ENCODE results near the gene ALDH1L1.

ALDH1L1 gene

DNA sequence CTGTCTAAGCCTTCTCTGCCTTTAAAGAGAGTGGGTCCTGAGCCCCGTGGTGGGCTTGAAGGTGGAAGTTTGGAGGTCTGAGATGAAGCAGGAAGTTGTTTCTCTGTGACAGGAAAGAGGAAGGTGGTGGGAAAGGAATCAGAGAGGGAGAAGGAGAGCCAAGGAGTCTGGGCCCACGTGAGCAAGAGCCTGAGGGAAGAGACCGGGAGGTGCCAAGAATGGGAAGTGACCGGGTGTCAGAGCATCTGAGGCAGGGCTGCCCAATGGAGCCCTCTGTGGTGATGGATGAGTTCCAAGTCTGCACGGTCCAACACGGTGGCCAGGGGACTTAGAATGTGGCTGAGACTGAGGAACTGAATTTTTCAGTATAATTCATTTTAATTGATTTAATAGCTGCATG, 24.6 kb downstream of the ALDH1L1 start:
- H3K4me3 Mint-ChIP-seq = no peak overlapping the region

DNA sequence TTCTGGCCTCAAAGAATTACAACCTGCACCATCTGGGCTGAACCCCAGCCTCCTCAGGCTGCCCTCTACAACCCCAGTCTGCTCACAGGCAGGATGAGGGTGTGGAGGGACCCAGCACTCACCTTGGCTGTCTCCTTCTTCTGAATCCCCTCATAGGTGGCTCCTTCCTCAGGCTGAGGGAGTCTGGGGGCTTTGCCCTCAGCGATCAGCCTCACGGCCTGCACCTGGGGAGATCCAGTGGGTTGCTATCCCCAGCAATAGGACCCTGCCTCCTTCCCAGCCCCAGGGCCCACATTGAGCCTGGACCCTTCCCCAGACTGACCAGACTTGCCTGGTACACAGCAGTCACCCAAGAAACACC, 25.1 kb downstream of the ALDH1L1 start:
- Mint-ChIP-seq H3K27me3 (ENCODE audit: low read depth) (peaks cover 13% of the 10 kb centered on the region), H3K4me1 (no peaks in the 10 kb centered on the region), H3K9me3 (no peaks in the 10 kb centered on the region), H3K36me3 (ENCODE audit: low read depth) (no peaks in the 10 kb centered on the region), H3K4me3 (no peak overlapping the region), H3K27ac (no peak overlapping the region)
- TF ChIP-seq, protein P1, sequence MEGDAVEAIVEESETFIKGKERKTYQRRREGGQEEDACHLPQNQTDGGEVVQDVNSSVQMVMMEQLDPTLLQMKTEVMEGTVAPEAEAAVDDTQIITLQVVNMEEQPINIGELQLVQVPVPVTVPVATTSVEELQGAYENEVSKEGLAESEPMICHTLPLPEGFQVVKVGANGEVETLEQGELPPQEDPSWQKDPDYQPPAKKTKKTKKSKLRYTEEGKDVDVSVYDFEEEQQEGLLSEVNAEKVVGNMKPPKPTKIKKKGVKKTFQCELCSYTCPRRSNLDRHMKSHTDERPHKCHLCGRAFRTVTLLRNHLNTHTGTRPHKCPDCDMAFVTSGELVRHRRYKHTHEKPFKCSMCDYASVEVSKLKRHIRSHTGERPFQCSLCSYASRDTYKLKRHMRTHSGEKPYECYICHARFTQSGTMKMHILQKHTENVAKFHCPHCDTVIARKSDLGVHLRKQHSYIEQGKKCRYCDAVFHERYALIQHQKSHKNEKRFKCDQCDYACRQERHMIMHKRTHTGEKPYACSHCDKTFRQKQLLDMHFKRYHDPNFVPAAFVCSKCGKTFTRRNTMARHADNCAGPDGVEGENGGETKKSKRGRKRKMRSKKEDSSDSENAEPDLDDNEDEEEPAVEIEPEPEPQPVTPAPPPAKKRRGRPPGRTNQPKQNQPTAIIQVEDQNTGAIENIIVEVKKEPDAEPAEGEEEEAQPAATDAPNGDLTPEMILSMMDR (IDR thresholded peaks at IDR 0.05; ENCODE audit: unreplicated experiment in 3 of 3) = no peak

More for the DNA sequence above, 24.6 kb downstream of the ALDH1L1 start:
- Mint-ChIP-seq H3K4me1 (no peaks in the 10 kb centered on the region), H3K27me3 (ENCODE audit: low read depth) (peaks cover 13% of the 10 kb centered on the region), H3K27ac (no peak overlapping the region), H3K9me3 (no peaks in the 10 kb centered on the region), H3K36me3 (ENCODE audit: low read depth) (no peaks in the 10 kb centered on the region)
- TF ChIP-seq, protein P1 (IDR thresholded peaks at IDR 0.05; ENCODE audit: unreplicated experiment in 3 of 3) = no peak

- Mint-ChIP-seq H3K36me3 (ENCODE audit: low read depth) (no peaks in the 10 kb centered on the region), H3K9me3 (no peaks in the 10 kb centered on the region), H3K4me1 (no peaks in the 10 kb centered on the region), H3K27me3 (ENCODE audit: low read depth) (peaks cover 13% of the 10 kb centered on the region), H3K27ac (no peak overlapping the region), H3K4me3 (no peak overlapping the region)
- TF ChIP-seq, protein P1 (IDR thresholded peaks at IDR 0.05; ENCODE audit: unreplicated experiment in 3 of 3) = no peak
Measured at GRCh38 chr3:126154391-126155279, 25.8 kb downstream of the ALDH1L1 start.

- Mint-ChIP-seq H3K9me3 (no peaks in the 10 kb centered on the region), H3K27me3 (ENCODE audit: low read depth) (peaks cover 11% of the 10 kb centered on the region), H3K27ac (no peak overlapping the region), H3K4me3 (no peak overlapping the region), H3K4me1 (no peaks in the 10 kb centered on the region), H3K36me3 (ENCODE audit: low read depth) (no peaks in the 10 kb centered on the region)
- TF ChIP-seq, protein P1 (IDR thresholded peaks at IDR 0.05; ENCODE audit: unreplicated experiment in 3 of 3) = no peak
Measured at GRCh38 chr3:126153695-126154360, 26.6 kb downstream of the ALDH1L1 start.

- peaks cover 7% of the 10 kb centered on the region for H3K27me3 Mint-ChIP-seq (ENCODE audit: low read depth)
Measured at GRCh38 chr3:126152901-126153694, 27.3 kb downstream of the ALDH1L1 start.

More at GRCh38 chr3:126152901-126153694, 27.3 kb downstream of the ALDH1L1 start:
- no peaks in the 10 kb centered on the region for H3K36me3 Mint-ChIP-seq (ENCODE audit: low read depth)
- no peak overlapping the region for H3K4me3 Mint-ChIP-seq
- H3K27ac Mint-ChIP-seq = no peak overlapping the region
- H3K9me3 Mint-ChIP-seq = no peaks in the 10 kb centered on the region
- TF ChIP-seq, protein P1 (IDR thresholded peaks at IDR 0.05; ENCODE audit: unreplicated experiment in 3 of 3) = no peak
- H3K4me1 Mint-ChIP-seq = no peaks in the 10 kb centered on the region

All from nephron (organoid).